GM12801 (cell line): ENCODE data around the gene ANO4.

ENCODE experiments used
- CTCF ChIP-seq: IDR thresholded peaks from one replicate; pipeline ENCODE4 v1.5.1; 2011; ENCODE audit warnings: control low read depth; ENCODE audit not compliant: insufficient read length; ENCODE audit errors: extremely low read depth

Gene ANO4

GRCh38 chr12:100972121-100972520 lies 177.5 kb downstream of the ANO4 start:
- TF ChIP-seq CTCF = no peak

GRCh38 chr12:100974341-100974740 lies 179.8 kb downstream of the ANO4 start:
- no peak for TF ChIP-seq CTCF

GRCh38 chr12:100974747-100975146 lies 180.2 kb downstream of the ANO4 start:
- no peak for TF ChIP-seq CTCF

GRCh38 chr12:100976735-100977134 lies 182.2 kb downstream of the ANO4 start:
- no peak for TF ChIP-seq CTCF

GRCh38 chr12:100980856-100981255 lies 186.3 kb downstream of the ANO4 start:
- no peak for TF ChIP-seq CTCF

GRCh38 chr12:100982511-100983183 lies 188.1 kb downstream of the ANO4 start:
- TF ChIP-seq CTCF = no peak

DNA sequence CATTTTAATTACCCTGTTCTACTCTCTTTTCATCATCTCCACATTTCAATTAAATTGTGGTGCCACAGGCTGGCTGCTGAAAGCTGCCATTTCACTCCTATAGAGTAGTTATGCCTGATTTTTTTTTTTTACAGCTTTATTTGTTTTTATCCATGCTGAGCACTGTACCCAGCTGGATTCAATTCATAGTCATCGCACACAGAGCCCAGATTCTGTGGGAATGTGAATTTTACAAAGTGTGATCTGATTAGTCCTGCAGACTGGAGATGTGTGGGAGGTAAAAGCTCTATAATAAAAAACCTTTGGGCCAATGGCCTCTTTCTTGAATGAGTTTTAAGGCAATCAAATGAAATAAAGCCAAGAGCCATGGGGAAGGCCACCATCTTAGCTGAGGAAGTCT lies 190.2 kb downstream of the ANO4 start:
- TF ChIP-seq CTCF = no peak
